Loucy (cell line): ENCODE measurements around the gene MYL10.
"Not testable (repeated sequence)": the region's sequence is repeated elsewhere in the genome, so short reads cannot be mapped to it uniquely, and the experiment has no call there.

Experiments
- H2AFZ ChIP-seq: fragments of 200-600 bp; sonication (generic); 2 replicates; pipeline ENCODE4 v1.6.0; 2016; ENCODE audit warnings: antibody characterized with exemption, mild to moderate bottlenecking, low read length, moderate library complexity
- H3F3A ChIP-seq: fragments of 200-600 bp; 2 replicates; pipeline ENCODE4 v1.6.0; 2016; ENCODE audit warnings: antibody characterized with exemption, low read depth, mild to moderate bottlenecking
- H3K27me3 ChIP-seq: fragments of 200-600 bp; sonication (generic); 2 replicates; pipeline ENCODE4 v1.6.1; 2014; ENCODE audit warnings: low read length, mild to moderate bottlenecking; ENCODE audit not compliant: insufficient read depth, poor library complexity, severe bottlenecking
- H3K36me3 ChIP-seq: fragments of 200-600 bp; sonication (generic); 2 replicates; pipeline ENCODE4 v1.6.1; 2016; ENCODE audit warnings: low read length; ENCODE audit not compliant: insufficient read depth
- H3K4me1 ChIP-seq: fragments of 200-600 bp; sonication (generic); 2 replicates; pipeline ENCODE4 v1.5.1; 2014; ENCODE audit warnings: low read length, mild to moderate bottlenecking; ENCODE audit not compliant: insufficient read depth, poor library complexity, severe bottlenecking
- H3K4me2 ChIP-seq: fragments of 200-600 bp; sonication (generic); 2 replicates; pipeline ENCODE4 v1.6.0; 2014; ENCODE audit warnings: antibody characterized with exemption, low read length, low read depth, mild to moderate bottlenecking; ENCODE audit not compliant: poor library complexity, severe bottlenecking
- H3K4me3 ChIP-seq: fragments of 200-600 bp; sonication (generic); 2 replicates; pipeline ENCODE4 v1.5.1; 2014; ENCODE audit warnings: low read length, mild to moderate bottlenecking, mixed read lengths; ENCODE audit not compliant: poor library complexity, severe bottlenecking
- H3K79me2 ChIP-seq: fragments of 200-600 bp; sonication (generic); 2 replicates; pipeline ENCODE4 v1.6.1; 2014; ENCODE audit warnings: low read length; ENCODE audit not compliant: insufficient read depth
- H3K9ac ChIP-seq: fragments of 200-600 bp; sonication (generic); 2 replicates; pipeline ENCODE4 v1.6.0; 2014; ENCODE audit warnings: mild to moderate bottlenecking, low read depth, low read length, moderate library complexity; ENCODE audit not compliant: poor library complexity, severe bottlenecking
- H3K9me2 ChIP-seq: fragments of 200-600 bp; sonication (generic); replicated peaks from 2 replicates; pipeline ENCODE4 v1.6.1; 2016; ENCODE audit warnings: low read depth, low read length, mixed read lengths
- H3K9me3 ChIP-seq: fragments of 200-600 bp; sonication (generic); 2 replicates; pipeline ENCODE4 v1.6.1; 2014; ENCODE audit warnings: mild to moderate bottlenecking, antibody characterized with exemption, low read length, low read depth; ENCODE audit not compliant: insufficient read depth
- H4K20me1 ChIP-seq: fragments of 200-600 bp; sonication (generic); 2 replicates; pipeline ENCODE4 v1.6.0; 2014; ENCODE audit warnings: antibody characterized with exemption, low read length, mild to moderate bottlenecking; ENCODE audit not compliant: insufficient read depth, poor library complexity, severe bottlenecking
- CTCF ChIP-seq: fragments of 200-600 bp; sonication (generic); conservative IDR thresholded peaks from 2 replicates; pipeline ENCODE4 v1.5.1; 2014; ENCODE audit warnings: mild to moderate bottlenecking, antibody characterized with exemption, low read length
- EZH2phosphoT487 ChIP-seq: fragments of 200-600 bp; IDR thresholded peaks from 2 replicates; pipeline ENCODE4 v1.6.1; 2018; ENCODE audit warnings: antibody characterized with exemption, mild to moderate bottlenecking, moderate library complexity, borderline replicate concordance

Gene MYL10

GRCh38 chr7:101645951-101646350, 16.9 kb upstream of the MYL10 start:
- H3K9ac ChIP-seq, result no peak overlapping the region
- H3K9me2 ChIP-seq, result no peaks in the 10 kb centered on the region
- H3K36me3 ChIP-seq, result no peaks in the 10 kb centered on the region
- no peak overlapping the region for H3K4me3 ChIP-seq
- H3K4me2 ChIP-seq, result no peak overlapping the region
- no peaks in the 10 kb centered on the region for H4K20me1 ChIP-seq
- H2AFZ ChIP-seq, result no peak overlapping the region
- no peaks in the 10 kb centered on the region for H3K79me2 ChIP-seq
- H3K4me1 ChIP-seq, result peaks cover under 1% of the 10 kb centered on the region
- no peaks in the 10 kb centered on the region for H3F3A ChIP-seq
- TF ChIP-seq EZH2phosphoT487 (no peak), CTCF (no peak)
- H3K27me3 ChIP-seq, result no peaks in the 10 kb centered on the region
- H3K9me3 ChIP-seq, result no peaks in the 10 kb centered on the region

- H3K4me2 ChIP-seq, result no peak overlapping the region
- no peaks in the 10 kb centered on the region for H3K79me2 ChIP-seq
- TF ChIP-seq EZH2phosphoT487 (no peak), CTCF (no peak)
- H3K9ac ChIP-seq, result no peak overlapping the region
- H3K4me1 ChIP-seq, result no peaks in the 10 kb centered on the region
- no peaks in the 10 kb centered on the region for H3K9me2 ChIP-seq
- no peak overlapping the region for H2AFZ ChIP-seq
- H3F3A ChIP-seq, result no peaks in the 10 kb centered on the region
- no peak overlapping the region for H3K4me3 ChIP-seq
- no peaks in the 10 kb centered on the region for H4K20me1 ChIP-seq
- no peaks in the 10 kb centered on the region for H3K9me3 ChIP-seq
- H3K36me3 ChIP-seq, result no peaks in the 10 kb centered on the region
- H3K27me3 ChIP-seq, result no peaks in the 10 kb centered on the region
Observed at GRCh38 chr7:101644879-101645278, 15.8 kb upstream of the MYL10 start.

GRCh38 chr7:101639127-101639526, 10.0 kb upstream of the MYL10 start:
- H3F3A ChIP-seq, H3K36me3 ChIP-seq: not testable (repeated sequence)

GRCh38 chr7:101636822-101637623, 7.9 kb upstream of the MYL10 start:
- no peak for TF ChIP-seq EZH2phosphoT487
- no peak for TF ChIP-seq CTCF
- no peaks in the 10 kb centered on the region for H3K9me3 ChIP-seq
- no peaks in the 10 kb centered on the region for H4K20me1 ChIP-seq

More at GRCh38 chr7:101639127-101639526, 10.0 kb upstream of the MYL10 start:
- not testable (repeated sequence) for H2AFZ ChIP-seq, H3K9ac ChIP-seq, H3K4me1 ChIP-seq, H3K79me2 ChIP-seq, H3K9me3 ChIP-seq, H3K9me2 ChIP-seq, H3K4me3 ChIP-seq, H3K27me3 ChIP-seq, H4K20me1 ChIP-seq, H3K4me2 ChIP-seq

More at GRCh38 chr7:101636822-101637623, 7.9 kb upstream of the MYL10 start:
- Histone ChIP-seq H3K4me3 (no peak overlapping the region), H3K4me2 (no peak overlapping the region), H3K9me2 (no peaks in the 10 kb centered on the region), H3F3A (no peaks in the 10 kb centered on the region), H3K27me3 (no peaks in the 10 kb centered on the region), H2AFZ (no peak overlapping the region), H3K36me3 (no peaks in the 10 kb centered on the region), H3K9ac (no peak overlapping the region), H3K4me1 (peaks cover 9% of the 10 kb centered on the region), H3K79me2 (no peaks in the 10 kb centered on the region)
